Measurements from ENCODE around the gene NSMF. TPM values are rescaled to one million over a fixed set of nuclear protein-coding genes. Genes with fewer than 3 reads are reported as not detected.

NSMF gene
- total RNA-seq, 1 donor from 2014 or later: 23.9 TPM

DNA sequence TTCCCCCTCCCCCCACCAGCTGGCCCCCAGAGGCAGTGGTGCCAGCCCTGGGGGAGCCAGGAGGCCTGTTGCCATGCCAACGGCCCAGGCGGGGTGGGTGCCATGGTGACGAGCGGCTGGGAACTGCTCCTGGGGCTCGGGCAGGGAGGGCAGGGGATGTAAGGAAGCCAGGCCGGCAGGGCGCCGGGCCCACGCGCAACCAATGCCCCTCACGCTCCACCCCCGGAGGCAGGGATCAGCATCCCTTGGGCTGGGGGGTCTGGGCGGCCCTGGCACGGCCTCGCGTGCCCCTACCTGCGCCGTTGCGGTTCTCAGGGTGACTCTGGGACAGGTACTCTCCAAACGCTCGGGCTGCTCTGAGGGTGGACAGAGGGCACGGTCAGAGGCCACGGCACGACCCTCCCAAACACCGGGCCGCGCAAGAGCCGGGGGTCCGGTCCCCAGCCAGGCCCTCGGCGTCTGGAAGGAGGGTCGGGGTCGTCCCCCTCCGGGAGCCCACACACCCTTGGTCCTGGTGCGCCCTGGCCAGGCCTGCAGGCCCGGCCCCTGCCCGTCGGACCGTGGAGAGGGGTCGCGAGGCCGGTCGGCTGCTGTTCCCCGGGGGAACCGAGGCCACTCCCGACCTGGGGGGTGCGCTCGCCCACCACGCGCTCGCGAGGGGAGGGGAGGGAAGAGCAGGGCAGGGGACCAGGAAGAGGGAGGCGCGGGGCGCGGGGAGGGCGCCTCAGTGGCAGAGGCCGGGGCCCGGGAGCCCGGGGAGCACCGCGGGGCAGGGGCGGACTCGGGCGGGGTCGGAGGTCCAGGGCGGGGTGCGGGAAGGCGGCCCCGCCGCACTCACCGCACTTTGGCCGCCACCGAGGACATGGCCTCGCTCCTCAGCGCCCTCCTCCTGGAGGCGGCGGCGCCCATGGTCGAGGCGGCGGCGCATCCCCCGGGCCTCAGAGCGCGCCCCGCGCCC is 661 bp downstream of the NSMF start:
- no peaks in the 10 kb centered on the region for H3K9me3 ChIP-seq
- DNase-seq (peak; percentile 76), ATAC-seq (no peak)
- intact Hi-C loops (cut with DNase I): no loop called here
- TF ChIP-seq, protein P1, sequence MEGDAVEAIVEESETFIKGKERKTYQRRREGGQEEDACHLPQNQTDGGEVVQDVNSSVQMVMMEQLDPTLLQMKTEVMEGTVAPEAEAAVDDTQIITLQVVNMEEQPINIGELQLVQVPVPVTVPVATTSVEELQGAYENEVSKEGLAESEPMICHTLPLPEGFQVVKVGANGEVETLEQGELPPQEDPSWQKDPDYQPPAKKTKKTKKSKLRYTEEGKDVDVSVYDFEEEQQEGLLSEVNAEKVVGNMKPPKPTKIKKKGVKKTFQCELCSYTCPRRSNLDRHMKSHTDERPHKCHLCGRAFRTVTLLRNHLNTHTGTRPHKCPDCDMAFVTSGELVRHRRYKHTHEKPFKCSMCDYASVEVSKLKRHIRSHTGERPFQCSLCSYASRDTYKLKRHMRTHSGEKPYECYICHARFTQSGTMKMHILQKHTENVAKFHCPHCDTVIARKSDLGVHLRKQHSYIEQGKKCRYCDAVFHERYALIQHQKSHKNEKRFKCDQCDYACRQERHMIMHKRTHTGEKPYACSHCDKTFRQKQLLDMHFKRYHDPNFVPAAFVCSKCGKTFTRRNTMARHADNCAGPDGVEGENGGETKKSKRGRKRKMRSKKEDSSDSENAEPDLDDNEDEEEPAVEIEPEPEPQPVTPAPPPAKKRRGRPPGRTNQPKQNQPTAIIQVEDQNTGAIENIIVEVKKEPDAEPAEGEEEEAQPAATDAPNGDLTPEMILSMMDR (IDR thresholded peaks at IDR 0.05): no peak
- no peaks in the 10 kb centered on the region for H3K36me3 ChIP-seq
- no peaks in the 10 kb centered on the region for H3K27me3 ChIP-seq
- H3K4me3 ChIP-seq: peak overlapping the region; percentile 67
- peak overlapping the region; percentile 26 for H3K27ac ChIP-seq
- H3K4me1 ChIP-seq: peaks cover 22% of the 10 kb centered on the region

DNA sequence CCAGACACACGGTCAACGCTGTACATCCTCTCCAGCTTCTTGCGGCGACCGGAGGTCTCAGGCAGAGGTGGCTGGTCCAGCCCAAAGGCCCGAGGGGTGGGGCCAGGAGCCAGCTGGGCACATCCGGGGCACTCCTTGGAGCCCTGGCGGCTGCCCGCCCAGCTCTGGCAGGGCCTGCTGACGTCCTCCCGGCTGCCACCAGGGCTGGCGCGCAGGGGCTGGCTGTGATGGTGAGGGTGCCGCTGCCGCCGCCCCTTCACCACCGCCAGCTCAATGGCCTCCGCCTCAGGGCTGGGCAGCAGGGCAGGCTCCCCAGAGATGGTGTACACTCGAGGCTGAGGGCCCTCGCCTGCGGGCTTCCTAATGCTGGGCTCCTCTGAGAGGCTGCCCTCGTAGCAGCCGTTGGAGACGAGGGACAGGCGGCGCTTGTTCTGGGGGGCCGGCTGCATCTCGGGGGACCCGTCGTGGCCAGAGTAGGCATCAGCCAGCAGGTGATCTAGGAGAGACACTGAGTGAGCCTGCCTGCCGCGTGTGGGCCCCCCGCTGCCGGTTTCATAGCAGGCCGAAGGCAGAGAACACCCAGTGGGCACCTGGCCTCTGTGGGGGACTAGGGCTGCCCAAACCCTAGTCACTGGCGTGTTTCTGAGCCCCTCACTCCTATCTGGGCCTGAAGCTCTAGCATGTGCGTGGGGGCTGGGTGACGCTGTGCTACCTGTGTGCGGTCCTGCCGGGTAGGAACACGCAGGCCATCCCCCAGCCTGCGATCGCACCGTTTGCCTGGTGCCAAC is 1.5 kb downstream of the NSMF start:
- TF ChIP-seq, protein P1 (IDR thresholded peaks at IDR 0.05): no peak
- ATAC-seq (no peak), DNase-seq (peak; percentile 63)
- H3K27ac ChIP-seq: no peak overlapping the region
- H3K4me1 ChIP-seq: peaks cover 22% of the 10 kb centered on the region
- H3K36me3 ChIP-seq: no peaks in the 10 kb centered on the region
- no peak overlapping the region for H3K4me3 ChIP-seq
- H3K9me3 ChIP-seq: no peaks in the 10 kb centered on the region
- intact Hi-C loops (cut with DNase I): no loop called here
- no peaks in the 10 kb centered on the region for H3K27me3 ChIP-seq

DNA sequence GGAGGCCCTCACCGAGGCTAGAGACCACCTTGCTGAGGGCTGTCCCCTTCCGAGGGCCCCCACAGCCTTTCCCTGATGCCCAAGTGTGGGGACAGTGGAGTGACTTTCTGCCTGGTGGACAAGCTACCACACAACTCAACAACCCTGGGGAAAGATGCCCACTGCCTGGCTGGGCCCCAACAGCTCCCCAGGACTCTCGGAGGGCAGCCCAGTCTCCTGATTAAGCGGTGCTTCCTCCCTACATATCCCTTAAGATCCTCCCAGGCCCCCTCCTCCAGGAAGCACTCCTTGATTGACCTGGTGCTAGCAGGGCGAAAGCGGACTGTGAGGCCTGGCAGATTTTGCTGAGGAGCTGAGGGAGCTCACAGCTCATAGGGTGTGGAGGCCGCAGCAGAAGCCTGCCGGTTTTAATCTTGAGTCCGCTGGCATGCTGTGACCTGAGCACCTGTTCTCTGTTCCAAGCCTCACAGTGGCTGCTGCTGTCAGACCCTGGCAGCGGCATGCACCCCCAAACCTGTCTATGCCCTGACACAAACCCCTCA is 2.2 kb downstream of the NSMF start:
- Histone ChIP-seq H3K36me3 (no peaks in the 10 kb centered on the region), H3K27ac (no peak overlapping the region), H3K4me1 (peaks cover 22% of the 10 kb centered on the region), H3K4me3 (no peak overlapping the region), H3K27me3 (no peaks in the 10 kb centered on the region), H3K9me3 (no peaks in the 10 kb centered on the region)
- intact Hi-C loops (cut with DNase I): no loop called here
- DNase-seq: peak; percentile 57
- TF ChIP-seq, protein P1 (IDR thresholded peaks at IDR 0.05): no peak
- ATAC-seq: no peak

DNA sequence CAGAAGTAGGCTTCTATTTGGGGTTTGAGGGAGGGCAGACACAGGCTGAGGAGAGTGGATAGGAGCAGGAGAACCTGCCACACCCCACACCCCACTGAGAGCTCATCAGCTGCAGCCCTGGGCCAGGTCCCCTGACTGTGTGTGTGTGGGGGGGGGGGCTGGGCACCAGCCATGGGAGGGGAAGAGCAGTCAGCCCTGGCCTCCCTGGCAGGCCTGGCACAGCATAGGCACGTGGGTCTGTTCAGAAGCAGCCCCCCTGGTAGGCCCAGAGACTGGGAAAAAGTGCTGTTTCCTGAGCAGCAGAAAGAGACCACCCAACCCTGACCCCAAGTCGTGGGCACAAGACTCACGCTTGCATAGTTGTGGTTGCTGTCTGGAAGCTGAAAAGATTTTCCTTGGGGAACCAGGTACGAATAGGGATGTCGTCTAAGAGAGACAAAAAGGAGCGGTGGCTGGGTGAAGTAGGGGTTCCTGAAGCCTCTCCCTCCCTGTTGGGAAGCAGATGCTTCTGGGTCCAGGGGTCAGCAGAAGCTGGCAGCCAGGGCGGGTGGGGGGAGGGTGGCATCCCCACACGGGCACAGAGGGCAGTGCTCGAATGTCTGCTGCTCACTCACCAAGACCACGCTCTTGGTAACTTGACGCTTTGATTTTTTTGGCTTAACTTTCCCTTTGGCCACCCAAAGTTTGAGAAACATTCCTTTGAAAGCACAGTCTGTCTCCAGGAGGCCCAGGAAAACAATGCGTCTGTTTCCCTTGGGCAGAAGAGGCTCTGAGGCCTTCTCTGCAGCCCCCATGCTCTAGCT is 2.9 kb downstream of the NSMF start:
- Histone ChIP-seq H3K27me3 (no peaks in the 10 kb centered on the region), H3K36me3 (no peaks in the 10 kb centered on the region), H3K4me3 (no peak overlapping the region), H3K27ac (no peak overlapping the region), H3K9me3 (no peaks in the 10 kb centered on the region), H3K4me1 (peaks cover 22% of the 10 kb centered on the region)
- peak; percentile 59 for DNase-seq
- ATAC-seq: no peak
- TF ChIP-seq, protein P1 (IDR thresholded peaks at IDR 0.05): no peak
- intact Hi-C loops (cut with DNase I): no loop called here

DNA sequence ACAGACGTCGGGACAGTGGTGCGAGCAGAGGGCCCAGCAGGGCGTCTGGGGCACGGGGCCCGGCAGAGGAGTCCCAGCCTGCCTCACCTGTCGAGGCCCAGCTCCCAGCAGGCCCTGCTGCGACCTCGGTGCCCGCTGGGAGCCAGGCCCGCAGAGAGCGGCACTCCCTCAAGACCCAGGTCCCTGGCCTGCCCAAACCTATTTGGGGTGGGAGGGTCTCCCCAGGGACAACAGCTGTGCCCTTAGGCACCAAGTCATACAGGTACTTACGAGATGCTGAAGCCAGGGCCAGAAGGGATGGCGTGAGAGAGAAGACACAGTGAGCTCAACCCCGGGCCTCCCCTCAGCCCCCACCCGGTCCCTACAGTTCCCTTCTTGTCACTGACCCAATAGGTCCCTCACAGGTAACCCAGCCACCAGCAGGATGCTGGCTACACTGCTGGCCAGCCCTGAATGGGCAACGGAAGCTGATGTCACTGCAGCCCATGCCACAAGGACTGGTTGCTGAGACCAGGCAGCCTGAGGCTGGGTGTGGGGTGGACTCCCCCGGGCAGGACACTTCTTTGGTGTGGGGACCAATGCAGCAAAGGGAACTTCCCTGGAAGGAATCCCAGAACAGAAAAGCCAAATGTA is 3.7 kb downstream of the NSMF start:
- ATAC-seq: no peak
- Histone ChIP-seq H3K4me1 (peaks cover 22% of the 10 kb centered on the region), H3K27me3 (no peaks in the 10 kb centered on the region), H3K4me3 (no peak overlapping the region), H3K9me3 (no peaks in the 10 kb centered on the region), H3K27ac (no peak overlapping the region), H3K36me3 (no peaks in the 10 kb centered on the region)
- TF ChIP-seq, protein P1 (IDR thresholded peaks at IDR 0.05): no peak
- DNase-seq: peak; percentile 59
- intact Hi-C loops (cut with DNase I): no loop called here

Measured in upper lobe of right lung (tissue), 1 donor.